Trophoblast cell (in vitro differentiated cells and primary cell): ENCODE data around the gene SELPLG.

Source experiments
- DNase-seq, 2 donors: peaks; one replicate each; pipeline ENCODE4 v3.0.0-alpha.2; 2016
- H2AFZ ChIP-seq: 2 replicates; pipeline ENCODE4 v1.6.1; 2013; ENCODE audit warnings: low read length, moderate library complexity, mild to moderate bottlenecking; ENCODE audit not compliant: insufficient read depth, poor library complexity
- H2AK5ac ChIP-seq: 2 replicates; pipeline ENCODE4 v1.6.1; 2013; ENCODE audit warnings: mild to moderate bottlenecking, low read length
- H2BK120ac ChIP-seq: 2 replicates; pipeline ENCODE4 v1.6.1; 2013; ENCODE audit warnings: low read length, mild to moderate bottlenecking, moderate library complexity; ENCODE audit not compliant: insufficient read depth, poor library complexity
- H2BK12ac ChIP-seq: 2 replicates; pipeline ENCODE4 v1.6.1; 2013; ENCODE audit warnings: mild to moderate bottlenecking, low read length, moderate library complexity
- H2BK5ac ChIP-seq: 2 replicates; pipeline ENCODE4 v1.6.1; 2013; ENCODE audit warnings: low read length, low read depth, moderate library complexity, mild to moderate bottlenecking; ENCODE audit not compliant: poor library complexity
- H3K14ac ChIP-seq: 2 replicates; pipeline ENCODE4 v1.6.1; 2013; ENCODE audit warnings: mild to moderate bottlenecking, low read length
- H3K18ac ChIP-seq: 2 replicates; pipeline ENCODE4 v1.6.1; 2013; ENCODE audit warnings: mild to moderate bottlenecking, low read length
- H3K23ac ChIP-seq: 2 replicates; pipeline ENCODE4 v1.6.1; 2013; ENCODE audit warnings: low read length
- H3K27ac ChIP-seq: 2 replicates; pipeline ENCODE4 v1.5.1; 2013; ENCODE audit warnings: low read depth, mild to moderate bottlenecking, inconsistent platforms, low read length, moderate library complexity
- H3K27me3 ChIP-seq: 2 replicates; pipeline ENCODE4 v1.6.1; 2013; ENCODE audit warnings: inconsistent platforms, mild to moderate bottlenecking, low read length, moderate library complexity; ENCODE audit not compliant: insufficient read depth
- H3K36me3 ChIP-seq, 2 experiments: 1 replicate in 1 of 2; 2 replicates in 1 of 2; pipeline ENCODE4 v1.6.1; 2013; ENCODE audit warnings: low read length in 2 of 2, mild to moderate bottlenecking in 2 of 2, moderate library complexity in 1 of 2; ENCODE audit not compliant: insufficient read depth in 2 of 2, control insufficient read depth in 1 of 2
- H3K4ac ChIP-seq: 2 replicates; pipeline ENCODE4 v1.6.1; 2013; ENCODE audit warnings: low read depth, mild to moderate bottlenecking, low read length, moderate library complexity
- H3K4me1 ChIP-seq, 2 experiments: 1 replicate in 1 of 2; 2 replicates in 1 of 2; pipeline ENCODE4 v1.6.1; 2013; ENCODE audit warnings: low read length in 2 of 2, mild to moderate bottlenecking in 2 of 2, moderate library complexity in 1 of 2; ENCODE audit not compliant: insufficient read depth in 2 of 2, control insufficient read depth in 1 of 2
- H3K4me2 ChIP-seq: 2 replicates; pipeline ENCODE4 v1.6.1; 2013; ENCODE audit warnings: inconsistent platforms, mild to moderate bottlenecking, low read length, moderate library complexity
- H3K4me3 ChIP-seq: 2 replicates; pipeline ENCODE4 v1.5.1; 2013; ENCODE audit warnings: mild to moderate bottlenecking, low read depth, low read length, inconsistent platforms
- H3K79me1 ChIP-seq: one replicate; pipeline ENCODE4 v1.6.1; 2013; ENCODE audit warnings: low read length
- H3K79me2 ChIP-seq: 2 replicates; pipeline ENCODE4 v1.6.1; 2013; ENCODE audit warnings: low read length, mild to moderate bottlenecking; ENCODE audit not compliant: control insufficient read depth, insufficient read depth, poor library complexity
- H3K9ac ChIP-seq: 2 replicates; pipeline ENCODE4 v1.6.1; 2013; ENCODE audit warnings: mild to moderate bottlenecking, low read length
- H3K9me3 ChIP-seq: 2 replicates; pipeline ENCODE4 v1.6.1; 2013; ENCODE audit warnings: low read depth, mild to moderate bottlenecking, control low read depth, inconsistent platforms, low read length; ENCODE audit not compliant: insufficient read depth
- H4K12ac ChIP-seq: 2 replicates; pipeline ENCODE4 v1.6.1; 2013; ENCODE audit warnings: low read depth, mild to moderate bottlenecking, low read length, moderate library complexity
- H4K8ac ChIP-seq: 2 replicates; pipeline ENCODE4 v1.6.1; 2013; ENCODE audit warnings: low read depth, mild to moderate bottlenecking, low read length, moderate library complexity
- H4K91ac ChIP-seq: one replicate; pipeline ENCODE4 v1.6.1; 2013; ENCODE audit warnings: low read depth, mild to moderate bottlenecking, low read length, moderate library complexity
- WGBS: extraction: QIAGEN DNeasy Blood & Tissue Kit; methylation state at CpG from one replicate; pipeline ENCODE4 v1.1.7; 2013; ENCODE audit warnings: missing lambda C conversion rate; ENCODE audit not compliant: insufficient read length, insufficient coverage; ENCODE audit errors: extremely low coverage; 5-methylcytosine and 5-hydroxymethylcytosine counted together

SELPLG gene

GRCh38 chr12:108595711-108596647, 37.7 kb downstream of the SELPLG start:
- Histone ChIP-seq H4K91ac (peak overlapping the region; percentile 40), H3K9ac (no peak overlapping the region), H3K27ac (no peak overlapping the region), H3K4me3 (no peak overlapping the region), H2AK5ac (peak overlapping the region; percentile 37), H4K12ac (no peak overlapping the region), H3K36me3 (peaks cover 0 to 9% of the 10 kb centered on the region in 2 experiments), H3K23ac (no peak overlapping the region), H3K14ac (peak overlapping the region; percentile 29), H3K4me1 (peaks cover 19 to 29% of the 10 kb centered on the region in 2 experiments), H2AFZ (no peak overlapping the region), H3K18ac (peak overlapping the region; percentile 31), H3K27me3 (no peaks in the 10 kb centered on the region), H3K79me2 (peaks cover 3% of the 10 kb centered on the region), H3K79me1 (peaks cover 25% of the 10 kb centered on the region), H3K9me3 (peaks cover 3% of the 10 kb centered on the region), H2BK120ac (peak overlapping the region; percentile 24), H4K8ac (no peak overlapping the region), H2BK5ac (no peak overlapping the region), H3K4ac (peak overlapping the region; percentile 11), H3K4me2 (peak overlapping the region; percentile 17), H2BK12ac (peak overlapping the region; percentile 58)
- no CpG with 5 or more reads among the region's 17 CpGs for WGBS
- DNase-seq, result no peak

- Histone ChIP-seq H3K9me3 (peaks cover 3% of the 10 kb centered on the region), H3K9ac (no peak overlapping the region), H3K27me3 (no peaks in the 10 kb centered on the region), H2AK5ac (no peak overlapping the region), H2BK5ac (no peak overlapping the region), H3K36me3 (peaks cover 0 to 9% of the 10 kb centered on the region in 2 experiments), H3K4me2 (no peak overlapping the region), H4K12ac (no peak overlapping the region), H3K27ac (no peak overlapping the region), H3K79me1 (peaks cover 25% of the 10 kb centered on the region), H2BK12ac (no peak overlapping the region), H2BK120ac (no peak overlapping the region), H3K23ac (no peak overlapping the region), H3K4me3 (peak overlapping the region; percentile 5), H3K4ac (no peak overlapping the region), H3K4me1 (peaks cover 19 to 29% of the 10 kb centered on the region in 2 experiments), H3K14ac (no peak overlapping the region), H3K18ac (no peak overlapping the region), H4K8ac (no peak overlapping the region), H3K79me2 (peaks cover 3% of the 10 kb centered on the region), H4K91ac (no peak overlapping the region), H2AFZ (no peak overlapping the region)
- no peak for DNase-seq
- 100% methylated on average over 4 of the region's 7 CpGs for WGBS
Observed at GRCh38 chr12:108594960-108595710, 38.6 kb downstream of the SELPLG start.

- H3K4ac ChIP-seq, result no peak overlapping the region
- no peak overlapping the region for H3K9ac ChIP-seq
- no peak overlapping the region for H3K18ac ChIP-seq
- no peak overlapping the region for H3K14ac ChIP-seq
- H3K79me2 ChIP-seq, result peaks cover 3% of the 10 kb centered on the region
- peak overlapping the region; percentile 42 for H4K91ac ChIP-seq
- DNase-seq, result no peak
- H3K4me1 ChIP-seq, result peaks cover 20 to 33% of the 10 kb centered on the region in 2 experiments
- H2BK120ac ChIP-seq, result no peak overlapping the region
- no peak overlapping the region for H3K4me2 ChIP-seq
- no peak overlapping the region for H2BK5ac ChIP-seq
- H4K8ac ChIP-seq, result no peak overlapping the region
- H3K36me3 ChIP-seq, result peaks cover 0 to 9% of the 10 kb centered on the region in 2 experiments
- no peak overlapping the region for H2AK5ac ChIP-seq
- H4K12ac ChIP-seq, result no peak overlapping the region
- H3K4me3 ChIP-seq, result no peak overlapping the region
- H3K27ac ChIP-seq, result no peak overlapping the region
- H2AFZ ChIP-seq, result no peak overlapping the region
- no peaks in the 10 kb centered on the region for H3K27me3 ChIP-seq
- peak overlapping the region; percentile 81 for H2BK12ac ChIP-seq
- peaks cover 3% of the 10 kb centered on the region for H3K9me3 ChIP-seq
- WGBS, result no CpG with 5 or more reads among the region's 10 CpGs
- no peak overlapping the region for H3K23ac ChIP-seq
- peaks cover 29% of the 10 kb centered on the region for H3K79me1 ChIP-seq
Observed at GRCh38 chr12:108594323-108594903, 39.3 kb downstream of the SELPLG start.
